PFSK-1 (cell line): ENCODE measurements around the gene PRR15.

ENCODE experiments used
- FOXP2 ChIP-seq: optimal IDR thresholded peaks from 2 replicates; pipeline ENCODE3; 2011; ENCODE audit warnings: borderline replicate concordance, control low read depth, inconsistent platforms; ENCODE audit not compliant: insufficient read depth; ENCODE audit errors: extremely low read length, extremely low read depth
- POLR2AphosphoS5 ChIP-seq: IDR thresholded peaks from 2 replicates; pipeline ENCODE4 v1.6.1; 2012; ENCODE audit warnings: low read depth, mild to moderate bottlenecking, control low read depth, low read length, moderate library complexity
- REST ChIP-seq, 2 experiments: IDR thresholded peaks; 2 replicates each; pipeline versions ENCODE4 v1.6.1 to v1.8.0; 2011 to 2012; ENCODE audit warnings: low read depth in 2 of 2, low read length in 2 of 2, control low read depth in 1 of 2, inconsistent platforms in 1 of 2, mild to moderate bottlenecking in 1 of 2, moderate library complexity in 1 of 2; ENCODE audit not compliant: insufficient read depth in 1 of 2
- SIN3A ChIP-seq: IDR thresholded peaks from 2 replicates; pipeline ENCODE4 v1.6.1; 2012; ENCODE audit warnings: mild to moderate bottlenecking, low read length, moderate library complexity, borderline replicate concordance; ENCODE audit not compliant: insufficient read depth
- TAF1 ChIP-seq: IDR thresholded peaks from 2 replicates; pipeline ENCODE4 v1.6.1; 2012; ENCODE audit warnings: low read length, control low read depth, borderline replicate concordance; ENCODE audit not compliant: insufficient read depth

Gene PRR15

GRCh38 chr7:29599026-29599425 is 35.4 kb downstream of the PRR15 start:
- TF ChIP-seq REST (IDR thresholded peaks at IDR 0.05; ENCODE audit: insufficient read depth in 1 of 2, low read depth in 2 of 2, low read length in 2 of 2) (no peak), TAF1 (no peak), FOXP2 (no peak), SIN3A (no peak), POLR2AphosphoS5 (no peak)

- TF ChIP-seq FOXP2, result no peak
- no peak for TF ChIP-seq REST (IDR thresholded peaks at IDR 0.05; ENCODE audit: insufficient read depth in 1 of 2, low read depth in 2 of 2, low read length in 2 of 2)
- no peak for TF ChIP-seq SIN3A
- TF ChIP-seq TAF1, result no peak
- no peak for TF ChIP-seq POLR2AphosphoS5
These were observed 37.0 kb downstream of the PRR15 start for GRCh38 chr7:29600661-29601060.

- no peak for TF ChIP-seq POLR2AphosphoS5
- TF ChIP-seq SIN3A, result no peak
- TF ChIP-seq FOXP2, result no peak
- TF ChIP-seq TAF1, result no peak
- no peak for TF ChIP-seq REST (IDR thresholded peaks at IDR 0.05; ENCODE audit: insufficient read depth in 1 of 2, low read depth in 2 of 2, low read length in 2 of 2)
These were observed 40.4 kb downstream of the PRR15 start for GRCh38 chr7:29604052-29604451.

GRCh38 chr7:29604702-29605101 is 41.1 kb downstream of the PRR15 start:
- TF ChIP-seq REST (IDR thresholded peaks at IDR 0.05; ENCODE audit: insufficient read depth in 1 of 2, low read depth in 2 of 2, low read length in 2 of 2) (no peak), TAF1 (no peak), POLR2AphosphoS5 (no peak), SIN3A (no peak), FOXP2 (no peak)

GRCh38 chr7:29605671-29606070 is 42.0 kb downstream of the PRR15 start:
- TF ChIP-seq TAF1 (no peak), SIN3A (no peak), POLR2AphosphoS5 (no peak), FOXP2 (no peak), REST (IDR thresholded peaks at IDR 0.05; ENCODE audit: insufficient read depth in 1 of 2, low read depth in 2 of 2, low read length in 2 of 2) (no peak)
